Kasumi-1 (cell line): ENCODE results near the gene FIS1.
"Not testable (repeated sequence)": the region's sequence is repeated elsewhere in the genome, so short reads cannot be mapped to it uniquely, and the experiment has no call there.

Experiments
- DNase-seq, 2 experiments: peaks; one replicate each; lab custom pipeline; 2025; lab: John Stamatoyannopoulos, UW

FIS1 gene

GRCh38 chr7:101255796-101256195 lies 10.9 kb upstream of the FIS1 start:
- DNase-seq = no peak

GRCh38 chr7:101253199-101253598 lies 8.3 kb upstream of the FIS1 start:
- DNase-seq = not testable (repeated sequence)

GRCh38 chr7:101251871-101252659 lies 7.2 kb upstream of the FIS1 start:
- DNase-seq = peak; percentile 95 to 97

GRCh38 chr7:101250324-101250723 lies 5.4 kb upstream of the FIS1 start:
- DNase-seq = no peak

GRCh38 chr7:101248276-101248675 lies 3.4 kb upstream of the FIS1 start:
- DNase-seq = peak in 1 of 2 experiments; percentile 9

GRCh38 chr7:101245147-101245668 lies 327 bp upstream of the FIS1 start:
- no peak for DNase-seq

GRCh38 chr7:101243646-101244374 lies 1.1 kb downstream of the FIS1 start:
- peak; percentile 28 to 47 for DNase-seq

GRCh38 chr7:101241443-101242349 lies 3.2 kb downstream of the FIS1 start:
- DNase-seq = no peak

- DNase-seq = no peak
These were observed 3.9 kb downstream of the FIS1 start for GRCh38 chr7:101241015-101241363.

- DNase-seq = no peak
These were observed 4.5 kb downstream of the FIS1 start for GRCh38 chr7:101240226-101241014.

GRCh38 chr7:101239951-101240220 lies 5.0 kb downstream of the FIS1 start:
- DNase-seq = no peak

GRCh38 chr7:101239191-101239950 lies 5.5 kb downstream of the FIS1 start:
- DNase-seq = no peak

- DNase-seq = no peak
These were observed 6.4 kb downstream of the FIS1 start for GRCh38 chr7:101238226-101239182.

GRCh38 chr7:101237206-101238067 lies 7.4 kb downstream of the FIS1 start, which contains the start of gene CLDN15:
CLDN15 (minus strand) TSS chr7:101237802; CDS start chr7:101237581, 221 bp downstream.
- DNase-seq = peak in 1 of 2 experiments; percentile 5

- DNase-seq = no peak
These were observed 8.5 kb downstream of the FIS1 start for GRCh38 chr7:101236292-101236835.

- DNase-seq = no peak
These were observed 9.4 kb downstream of the FIS1 start for GRCh38 chr7:101235522-101235921.

- peak in 1 of 2 experiments; percentile 25 for DNase-seq
These were observed 9.8 kb downstream of the FIS1 start for GRCh38 chr7:101235050-101235449.

GRCh38 chr7:101234636-101235035 lies 10.2 kb downstream of the FIS1 start:
- DNase-seq = no peak
